GM23338 (cell line): ENCODE data around the gene APRT. TPM values are rescaled to one million over a fixed set of nuclear protein-coding genes. Genes with fewer than 3 reads are reported as not detected.

Experiments used
- ATAC-seq: fragments of 200-7000 bp; cut with Tn5 transposase; 3 replicates; pipeline ENCODE4 v1.9.1; 2020
- DNase-seq: peaks from one replicate; pipeline ENCODE4 v3.0.0-alpha.2; 2015; ENCODE audit warnings: low spot score
- H2AFZ ChIP-seq: fragments of 200-600 bp; sonication (generic); 2 replicates; pipeline ENCODE4 v1.8.0; 2016; ENCODE audit warnings: antibody characterized with exemption, mild to moderate bottlenecking, moderate library complexity
- H3F3A ChIP-seq: fragments of 200-600 bp; sonication (generic); replicated peaks from 2 replicates; pipeline ENCODE4 v1.8.0; 2017; ENCODE audit warnings: antibody characterized with exemption, mixed run types, low read depth
- H3K27ac ChIP-seq: fragments of 200-600 bp; sonication (generic); 2 replicates; pipeline ENCODE4 v1.6.1; 2016; ENCODE audit warnings: low read depth
- H3K27me3 ChIP-seq: fragments of 200-600 bp; sonication (generic); 2 replicates; pipeline ENCODE4 v1.8.0; 2016; ENCODE audit warnings: mild to moderate bottlenecking, mixed run types, moderate library complexity; ENCODE audit not compliant: insufficient read depth
- H3K36me3 ChIP-seq: fragments of 200-600 bp; sonication (generic); 2 replicates; pipeline ENCODE4 v1.8.0; 2016; ENCODE audit warnings: mild to moderate bottlenecking; ENCODE audit not compliant: insufficient read depth
- H3K4me1 ChIP-seq: fragments of 200-600 bp; sonication (generic); 2 replicates; pipeline ENCODE4 v1.8.0; 2016; ENCODE audit warnings: mild to moderate bottlenecking, moderate library complexity; ENCODE audit not compliant: insufficient read depth
- H3K4me2 ChIP-seq: fragments of 200-600 bp; sonication (generic); 2 replicates; pipeline ENCODE4 v1.7.1; 2017; ENCODE audit warnings: mixed run types
- H3K4me3 ChIP-seq: fragments of 200-600 bp; sonication (generic); 2 replicates; pipeline ENCODE4 v1.6.1; 2016; ENCODE audit warnings: mixed run types
- H3K79me2 ChIP-seq: fragments of 200-600 bp; sonication (generic); replicated peaks from 2 replicates; pipeline ENCODE4 v1.8.0; 2017; ENCODE audit warnings: mild to moderate bottlenecking; ENCODE audit not compliant: insufficient read depth
- H3K9me2 ChIP-seq: fragments of 200-600 bp; sonication (generic); 2 replicates; pipeline ENCODE4 v1.8.0; 2017; ENCODE audit not compliant: insufficient read depth
- H4K20me1 ChIP-seq: fragments of 200-600 bp; sonication (generic); replicated peaks from 2 replicates; pipeline ENCODE4 v1.8.0; 2017; ENCODE audit warnings: mild to moderate bottlenecking; ENCODE audit not compliant: insufficient read depth
- H3K27ac Mint-ChIP-seq: 2 replicates; pipeline ENCODE4 v1.8.0; 2020; ENCODE audit warnings: inconsistent platforms, mild to moderate bottlenecking, moderate library complexity, mixed read lengths
- H3K27me3 Mint-ChIP-seq: 3 replicates; pipeline ENCODE4 v1.8.0; 2022; ENCODE audit warnings: low read depth, mild to moderate bottlenecking, moderate library complexity, mixed read lengths, inconsistent platforms; ENCODE audit not compliant: insufficient read depth, poor library complexity
- H3K36me3 Mint-ChIP-seq: 3 replicates; pipeline ENCODE4 v1.8.0; 2021; ENCODE audit warnings: low read depth, mild to moderate bottlenecking, inconsistent platforms, moderate library complexity, mixed read lengths
- H3K4me1 Mint-ChIP-seq: 3 replicates; pipeline ENCODE4 v1.8.0; 2020; ENCODE audit warnings: mild to moderate bottlenecking, inconsistent platforms, mixed read lengths
- H3K4me3 Mint-ChIP-seq: 3 replicates; pipeline ENCODE4 v1.8.0; 2021; ENCODE audit warnings: moderate library complexity, mild to moderate bottlenecking, inconsistent platforms, mixed read lengths
- H3K9me3 Mint-ChIP-seq: 3 replicates; pipeline ENCODE4 v1.8.0; 2020; ENCODE audit warnings: moderate library complexity, mild to moderate bottlenecking, inconsistent platforms, mixed read lengths
- CREB1 ChIP-seq: fragments of 250-450 bp; sonication (Bioruptor Pico); IDR thresholded peaks from 2 replicates; pipeline ENCODE4 v1.5.0; 2020; ENCODE audit warnings: low read depth, mild to moderate bottlenecking, moderate library complexity
- EZH2 ChIP-seq: fragments of 200-600 bp; sonication (generic); IDR thresholded peaks from one replicate; pipeline ENCODE4 v1.8.0; 2017; ENCODE audit warnings: antibody characterized with exemption, mild to moderate bottlenecking, low read depth; ENCODE audit not compliant: unreplicated experiment
- EZH2phosphoT487 ChIP-seq: fragments of 200-600 bp; sonication (generic); IDR thresholded peaks from one replicate; pipeline ENCODE4 v1.8.1; 2018; ENCODE audit warnings: antibody characterized with exemption; ENCODE audit not compliant: unreplicated experiment
- JUNB ChIP-seq: IDR thresholded peaks from one replicate; pipeline ENCODE4 v1.6.1; 2016; ENCODE audit warnings: antibody characterized with exemption; ENCODE audit not compliant: unreplicated experiment
- NANOG ChIP-seq: IDR thresholded peaks from 2 replicates; pipeline ENCODE4 v1.6.1; 2016; ENCODE audit warnings: antibody characterized with exemption, borderline replicate concordance
- POLR2AphosphoS5 ChIP-seq: IDR thresholded peaks from 2 replicates; pipeline ENCODE4 v1.6.1; 2016; ENCODE audit warnings: antibody characterized with exemption, low read depth
- STAT1 ChIP-seq: IDR thresholded peaks from one replicate; pipeline ENCODE4 v1.6.1; 2016; ENCODE audit warnings: antibody characterized with exemption; ENCODE audit not compliant: unreplicated experiment
- ZNF114 ChIP-seq: fragments of 250-450 bp; sonication (Bioruptor Pico); IDR thresholded peaks from 2 replicates; pipeline ENCODE4 v1.5.0; 2020; ENCODE audit warnings: mild to moderate bottlenecking, moderate library complexity
- ZNF331 ChIP-seq: fragments of 250-450 bp; sonication (Bioruptor Pico); IDR thresholded peaks from 2 replicates; pipeline ENCODE4 v1.5.0; 2020; ENCODE audit warnings: low read depth, mild to moderate bottlenecking, moderate library complexity
- polyA plus RNA-seq: library from polyadenylated mRNA; unstranded; fragments of >200 nt; fragmentation: Nextera tagmentation; extraction: Ambion mirVana; gene quantifications from 2 replicates; pipeline ENCODE4 v1.2.1, GENCODE V29; 2016
- total RNA-seq: library from RNA; depleted of rRNA; stranded (reverse); fragments of >200 nt; shearing (Covaris generic); gene quantifications from 2 replicates; pipeline ENCODE4 v1.2.3, GENCODE V29; 2014
- TF ChIP-seq, protein P1 (sequence below): fragments of 250-450 bp; sonication (Bioruptor Pico); IDR thresholded peaks from 2 replicates; pipeline ENCODE4 v1.5.0; 2020; ENCODE audit warnings: mild to moderate bottlenecking, moderate library complexity
- TF ChIP-seq, protein P2 (sequence below): IDR thresholded peaks from 2 replicates; pipeline ENCODE4 v1.6.1; 2016; ENCODE audit warnings: antibody characterized with exemption

APRT gene
- total and polyA plus RNA-seq, 2 experiments from 2014 or later: 250 to 522 TPM

DNA sequence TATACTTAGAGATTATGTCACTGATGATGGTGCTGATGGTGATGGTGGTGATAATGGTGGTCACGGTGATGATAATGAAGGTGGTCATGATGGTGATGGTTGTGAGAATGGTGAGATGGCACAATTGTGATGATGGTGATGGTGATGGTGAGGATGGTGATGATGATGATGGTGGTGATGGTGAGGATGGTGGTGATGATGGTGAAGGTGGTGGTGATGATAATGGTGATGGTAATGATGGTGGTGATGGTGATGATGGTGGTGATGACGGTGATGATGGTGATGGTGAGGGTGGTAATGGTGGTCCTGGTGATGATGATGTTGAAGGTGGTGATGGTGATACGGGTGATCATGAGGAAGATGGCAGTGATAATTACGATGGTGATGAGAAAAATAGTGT is 13.7 kb downstream of the APRT start:
- no peaks in the 10 kb centered on the region for H3K9me2 ChIP-seq
- no peak for ATAC-seq
- no peaks in the 10 kb centered on the region for H3K9me3 Mint-ChIP-seq

GRCh38 chr16:88796278-88796677 is 15.4 kb downstream of the APRT start:
- Histone ChIP-seq H2AFZ (no peak overlapping the region), H3K4me2 (no peak overlapping the region), H3K4me1 (no peaks in the 10 kb centered on the region; the same call in 1 of the 2 replicates), H4K20me1 (no peaks in the 10 kb centered on the region), H3K36me3 (no peaks in the 10 kb centered on the region), H3K27ac (no peak overlapping the region), H3K27me3 (no peaks in the 10 kb centered on the region), H3K9me2 (no peaks in the 10 kb centered on the region), H3K4me3 (no peak overlapping the region), H3K79me2 (no peaks in the 10 kb centered on the region), H3F3A (no peaks in the 10 kb centered on the region)
- Mint-ChIP-seq H3K27me3 (peaks cover 11% of the 10 kb centered on the region), H3K27ac (no peak overlapping the region), H3K36me3 (peaks cover 11% of the 10 kb centered on the region; the same call in 1 of the 3 replicates), H3K4me1 (peaks cover 14% of the 10 kb centered on the region; the same call in 2 of the 3 replicates), H3K9me3 (no peaks in the 10 kb centered on the region), H3K4me3 (no peak overlapping the region)
- no peak for ATAC-seq
- no peak for DNase-seq
- TF ChIP-seq EZH2 (no peak), ZNF331 (CRISPR knock-in tag) (no peak), CREB1 (CRISPR knock-in tag) (no peak), JUNB (no peak), ZNF114 (CRISPR knock-in tag) (no peak), NANOG (no peak), STAT1 (no peak), POLR2AphosphoS5 (no peak), EZH2phosphoT487 (no peak)
- TF ChIP-seq, protein P1, sequence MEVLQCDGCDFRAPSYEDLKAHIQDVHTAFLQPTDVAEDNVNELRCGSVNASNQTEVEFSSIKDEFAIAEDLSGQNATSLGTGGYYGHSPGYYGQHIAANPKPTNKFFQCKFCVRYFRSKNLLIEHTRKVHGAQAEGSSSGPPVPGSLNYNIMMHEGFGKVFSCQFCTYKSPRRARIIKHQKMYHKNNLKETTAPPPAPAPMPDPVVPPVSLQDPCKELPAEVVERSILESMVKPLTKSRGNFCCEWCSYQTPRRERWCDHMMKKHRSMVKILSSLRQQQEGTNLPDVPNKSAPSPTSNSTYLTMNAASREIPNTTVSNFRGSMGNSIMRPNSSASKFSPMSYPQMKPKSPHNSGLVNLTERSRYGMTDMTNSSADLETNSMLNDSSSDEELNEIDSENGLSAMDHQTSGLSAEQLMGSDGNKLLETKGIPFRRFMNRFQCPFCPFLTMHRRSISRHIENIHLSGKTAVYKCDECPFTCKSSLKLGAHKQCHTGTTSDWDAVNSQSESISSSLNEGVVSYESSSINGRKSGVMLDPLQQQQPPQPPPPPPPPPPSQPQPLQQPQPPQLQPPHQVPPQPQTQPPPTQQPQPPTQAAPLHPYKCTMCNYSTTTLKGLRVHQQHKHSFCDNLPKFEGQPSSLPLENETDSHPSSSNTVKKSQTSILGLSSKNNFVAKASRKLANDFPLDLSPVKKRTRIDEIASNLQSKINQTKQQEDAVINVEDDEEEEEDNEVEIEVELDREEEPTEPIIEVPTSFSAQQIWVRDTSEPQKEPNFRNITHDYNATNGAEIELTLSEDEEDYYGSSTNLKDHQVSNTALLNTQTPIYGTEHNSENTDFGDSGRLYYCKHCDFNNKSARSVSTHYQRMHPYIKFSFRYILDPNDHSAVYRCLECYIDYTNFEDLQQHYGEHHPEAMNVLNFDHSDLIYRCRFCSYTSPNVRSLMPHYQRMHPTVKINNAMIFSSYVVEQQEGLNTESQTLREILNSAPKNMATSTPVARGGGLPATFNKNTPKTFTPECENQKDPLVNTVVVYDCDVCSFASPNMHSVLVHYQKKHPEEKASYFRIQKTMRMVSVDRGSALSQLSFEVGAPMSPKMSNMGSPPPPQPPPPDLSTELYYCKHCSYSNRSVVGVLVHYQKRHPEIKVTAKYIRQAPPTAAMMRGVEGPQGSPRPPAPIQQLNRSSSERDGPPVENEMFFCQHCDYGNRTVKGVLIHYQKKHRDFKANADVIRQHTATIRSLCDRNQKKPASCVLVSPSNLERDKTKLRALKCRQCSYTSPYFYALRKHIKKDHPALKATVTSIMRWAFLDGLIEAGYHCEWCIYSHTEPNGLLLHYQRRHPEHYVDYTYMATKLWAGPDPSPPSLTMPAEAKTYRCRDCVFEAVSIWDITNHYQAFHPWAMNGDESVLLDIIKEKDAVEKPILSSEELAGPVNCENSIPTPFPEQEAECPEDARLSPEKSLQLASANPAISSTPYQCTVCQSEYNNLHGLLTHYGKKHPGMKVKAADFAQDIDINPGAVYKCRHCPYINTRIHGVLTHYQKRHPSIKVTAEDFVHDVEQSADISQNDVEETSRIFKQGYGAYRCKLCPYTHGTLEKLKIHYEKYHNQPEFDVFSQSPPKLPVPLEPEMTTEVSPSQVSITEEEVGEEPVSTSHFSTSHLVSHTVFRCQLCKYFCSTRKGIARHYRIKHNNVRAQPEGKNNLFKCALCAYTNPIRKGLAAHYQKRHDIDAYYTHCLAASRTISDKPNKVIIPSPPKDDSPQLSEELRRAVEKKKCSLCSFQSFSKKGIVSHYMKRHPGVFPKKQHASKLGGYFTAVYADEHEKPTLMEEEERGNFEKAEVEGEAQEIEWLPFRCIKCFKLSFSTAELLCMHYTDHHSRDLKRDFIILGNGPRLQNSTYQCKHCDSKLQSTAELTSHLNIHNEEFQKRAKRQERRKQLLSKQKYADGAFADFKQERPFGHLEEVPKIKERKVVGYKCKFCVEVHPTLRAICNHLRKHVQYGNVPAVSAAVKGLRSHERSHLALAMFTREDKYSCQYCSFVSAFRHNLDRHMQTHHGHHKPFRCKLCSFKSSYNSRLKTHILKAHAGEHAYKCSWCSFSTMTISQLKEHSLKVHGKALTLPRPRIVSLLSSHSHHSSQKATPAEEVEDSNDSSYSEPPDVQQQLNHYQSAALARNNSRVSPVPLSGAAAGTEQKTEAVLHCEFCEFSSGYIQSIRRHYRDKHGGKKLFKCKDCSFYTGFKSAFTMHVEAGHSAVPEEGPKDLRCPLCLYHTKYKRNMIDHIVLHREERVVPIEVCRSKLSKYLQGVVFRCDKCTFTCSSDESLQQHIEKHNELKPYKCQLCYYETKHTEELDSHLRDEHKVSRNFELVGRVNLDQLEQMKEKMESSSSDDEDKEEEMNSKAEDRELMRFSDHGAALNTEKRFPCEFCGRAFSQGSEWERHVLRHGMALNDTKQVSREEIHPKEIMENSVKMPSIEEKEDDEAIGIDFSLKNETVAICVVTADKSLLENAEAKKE (CRISPR knock-in tag): no peak
- TF ChIP-seq, protein P2, sequence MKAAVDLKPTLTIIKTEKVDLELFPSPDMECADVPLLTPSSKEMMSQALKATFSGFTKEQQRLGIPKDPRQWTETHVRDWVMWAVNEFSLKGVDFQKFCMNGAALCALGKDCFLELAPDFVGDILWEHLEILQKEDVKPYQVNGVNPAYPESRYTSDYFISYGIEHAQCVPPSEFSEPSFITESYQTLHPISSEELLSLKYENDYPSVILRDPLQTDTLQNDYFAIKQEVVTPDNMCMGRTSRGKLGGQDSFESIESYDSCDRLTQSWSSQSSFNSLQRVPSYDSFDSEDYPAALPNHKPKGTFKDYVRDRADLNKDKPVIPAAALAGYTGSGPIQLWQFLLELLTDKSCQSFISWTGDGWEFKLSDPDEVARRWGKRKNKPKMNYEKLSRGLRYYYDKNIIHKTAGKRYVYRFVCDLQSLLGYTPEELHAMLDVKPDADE: no peak

More for the DNA sequence above, 13.7 kb downstream of the APRT start:
- Mint-ChIP-seq H3K4me1 (peaks cover 2% of the 10 kb centered on the region; the same call in 2 of the 3 replicates), H3K27ac (no peak overlapping the region), H3K27me3 (peaks cover 8% of the 10 kb centered on the region), H3K4me3 (no peak overlapping the region), H3K36me3 (peaks cover 11% of the 10 kb centered on the region; the same call in 1 of the 3 replicates)
- Histone ChIP-seq H3K4me3 (no peak overlapping the region), H2AFZ (no peak overlapping the region), H3K36me3 (no peaks in the 10 kb centered on the region), H3K27ac (no peak overlapping the region), H3K27me3 (no peaks in the 10 kb centered on the region), H4K20me1 (no peaks in the 10 kb centered on the region), H3K4me2 (no peak overlapping the region), H3K79me2 (no peaks in the 10 kb centered on the region), H3K4me1 (no peaks in the 10 kb centered on the region; the same call in 1 of the 2 replicates), H3F3A (peaks cover 8% of the 10 kb centered on the region; the same call in 1 of the 2 replicates)
- DNase-seq: no peak
- TF ChIP-seq ZNF114 (CRISPR knock-in tag) (no peak), ZNF331 (CRISPR knock-in tag) (no peak), STAT1 (no peak), NANOG (no peak), EZH2 (no peak), EZH2phosphoT487 (no peak)
- TF ChIP-seq, protein P2: no peak
